ENCODE measurements around the gene BBS2.

Gene BBS2, protein sequence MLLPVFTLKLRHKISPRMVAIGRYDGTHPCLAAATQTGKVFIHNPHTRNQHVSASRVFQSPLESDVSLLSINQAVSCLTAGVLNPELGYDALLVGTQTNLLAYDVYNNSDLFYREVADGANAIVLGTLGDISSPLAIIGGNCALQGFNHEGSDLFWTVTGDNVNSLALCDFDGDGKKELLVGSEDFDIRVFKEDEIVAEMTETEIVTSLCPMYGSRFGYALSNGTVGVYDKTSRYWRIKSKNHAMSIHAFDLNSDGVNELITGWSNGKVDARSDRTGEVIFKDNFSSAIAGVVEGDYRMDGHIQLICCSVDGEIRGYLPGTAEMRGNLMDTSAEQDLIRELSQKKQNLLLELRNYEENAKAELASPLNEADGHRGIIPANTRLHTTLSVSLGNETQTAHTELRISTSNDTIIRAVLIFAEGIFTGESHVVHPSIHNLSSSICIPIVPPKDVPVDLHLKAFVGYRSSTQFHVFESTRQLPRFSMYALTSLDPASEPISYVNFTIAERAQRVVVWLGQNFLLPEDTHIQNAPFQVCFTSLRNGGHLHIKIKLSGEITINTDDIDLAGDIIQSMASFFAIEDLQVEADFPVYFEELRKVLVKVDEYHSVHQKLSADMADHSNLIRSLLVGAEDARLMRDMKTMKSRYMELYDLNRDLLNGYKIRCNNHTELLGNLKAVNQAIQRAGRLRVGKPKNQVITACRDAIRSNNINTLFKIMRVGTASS

GRCh38 chr16:56519459-56520250, at the start of gene BBS2:
Gene BBS2, minus strand, starts transcription at chr16:56520024. Its CDS starts 162 bp downstream, at chr16:56519862.
- DNase-seq = peak; percentile 83

DNA sequence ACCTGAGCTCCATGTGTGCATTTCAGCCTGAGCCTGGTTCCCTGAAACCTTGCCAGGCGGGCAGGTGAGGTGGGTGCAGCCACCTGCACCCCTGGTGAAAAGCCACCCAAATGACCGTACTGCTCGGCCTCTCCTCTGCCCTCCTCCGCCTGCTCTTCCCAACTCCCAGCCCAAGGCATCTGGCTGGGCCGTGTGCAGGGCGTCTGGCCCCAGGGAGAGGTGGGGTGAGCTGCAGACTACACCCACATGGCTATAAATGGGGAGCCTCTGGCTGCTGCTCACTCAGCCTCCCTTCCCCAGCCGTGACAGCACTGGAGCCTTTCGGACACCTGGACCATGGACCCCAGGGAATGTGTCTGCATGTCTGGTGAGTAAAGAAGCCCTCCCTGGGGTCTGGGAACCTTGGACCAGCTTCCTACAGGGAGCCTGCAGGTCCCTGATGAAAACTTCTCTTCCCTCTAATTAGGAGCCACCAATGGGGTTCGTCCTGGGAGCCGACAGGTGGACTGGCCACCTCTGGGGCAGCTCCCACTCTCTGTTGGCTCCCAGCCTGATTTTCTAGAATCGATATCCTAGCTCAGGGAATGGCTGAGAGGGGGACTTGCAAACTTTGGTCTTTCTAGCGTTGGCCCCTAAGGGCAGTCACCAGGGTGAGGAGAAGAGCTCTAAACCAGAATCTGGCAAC, 45.1 kb upstream of the BBS2 start, which contains the start of gene MT4:
TSS of gene MT4 (plus strand) at position 281 of the 685 bp plus-strand sequence. CDS start at position 337, 56 bp downstream.
- no peak for DNase-seq

- DNase-seq = no peak
These were observed 41.3 kb upstream of the BBS2 start for GRCh38 chr16:56561126-56561525.

DNA sequence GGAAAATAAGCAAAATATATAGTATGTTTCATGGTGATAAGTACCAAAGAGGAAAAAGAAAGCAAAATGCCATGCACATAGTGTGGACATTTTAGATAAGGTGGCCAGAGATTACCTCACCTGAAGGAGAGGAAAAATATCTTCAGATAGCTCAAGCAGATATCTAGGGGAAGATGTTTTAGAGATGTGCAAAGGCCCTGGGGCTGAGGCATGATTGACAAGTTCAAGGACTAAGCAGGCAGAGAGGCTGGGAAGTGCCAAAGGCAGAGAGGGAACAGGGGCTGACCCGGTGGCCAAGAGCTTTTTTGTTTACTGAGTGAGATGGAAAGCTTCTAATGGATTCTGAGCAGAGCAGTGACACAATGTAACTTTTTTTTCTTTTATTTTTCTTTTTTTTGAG, 40.6 kb upstream of the BBS2 start:
- no peak for DNase-seq

GRCh38 chr16:56559109-56559508, 39.3 kb upstream of the BBS2 start:
- no peak for DNase-seq

- peak; percentile 81 for DNase-seq
These were observed 38.4 kb upstream of the BBS2 start for GRCh38 chr16:56558024-56558747.

DNA sequence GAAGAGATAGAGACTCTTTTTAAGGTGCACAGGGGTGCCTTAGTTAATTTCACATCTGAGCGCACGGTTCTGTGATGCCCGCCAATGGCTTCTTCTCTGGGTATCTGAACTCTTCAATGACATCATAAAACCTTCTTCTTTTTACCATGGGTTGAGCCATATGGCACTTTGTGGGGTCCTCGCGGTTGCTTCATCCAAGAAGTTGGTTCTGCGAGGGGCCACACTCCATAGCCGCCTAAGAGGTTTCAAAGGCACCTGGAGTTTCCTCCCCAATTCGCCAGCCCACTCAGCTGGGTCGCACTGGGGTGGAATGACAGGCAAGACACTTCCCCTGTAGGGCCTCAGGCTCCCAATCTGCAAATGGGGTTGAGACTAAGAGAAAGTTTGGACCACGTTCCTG, 34.6 kb upstream of the BBS2 start:
- no peak for DNase-seq

DNA sequence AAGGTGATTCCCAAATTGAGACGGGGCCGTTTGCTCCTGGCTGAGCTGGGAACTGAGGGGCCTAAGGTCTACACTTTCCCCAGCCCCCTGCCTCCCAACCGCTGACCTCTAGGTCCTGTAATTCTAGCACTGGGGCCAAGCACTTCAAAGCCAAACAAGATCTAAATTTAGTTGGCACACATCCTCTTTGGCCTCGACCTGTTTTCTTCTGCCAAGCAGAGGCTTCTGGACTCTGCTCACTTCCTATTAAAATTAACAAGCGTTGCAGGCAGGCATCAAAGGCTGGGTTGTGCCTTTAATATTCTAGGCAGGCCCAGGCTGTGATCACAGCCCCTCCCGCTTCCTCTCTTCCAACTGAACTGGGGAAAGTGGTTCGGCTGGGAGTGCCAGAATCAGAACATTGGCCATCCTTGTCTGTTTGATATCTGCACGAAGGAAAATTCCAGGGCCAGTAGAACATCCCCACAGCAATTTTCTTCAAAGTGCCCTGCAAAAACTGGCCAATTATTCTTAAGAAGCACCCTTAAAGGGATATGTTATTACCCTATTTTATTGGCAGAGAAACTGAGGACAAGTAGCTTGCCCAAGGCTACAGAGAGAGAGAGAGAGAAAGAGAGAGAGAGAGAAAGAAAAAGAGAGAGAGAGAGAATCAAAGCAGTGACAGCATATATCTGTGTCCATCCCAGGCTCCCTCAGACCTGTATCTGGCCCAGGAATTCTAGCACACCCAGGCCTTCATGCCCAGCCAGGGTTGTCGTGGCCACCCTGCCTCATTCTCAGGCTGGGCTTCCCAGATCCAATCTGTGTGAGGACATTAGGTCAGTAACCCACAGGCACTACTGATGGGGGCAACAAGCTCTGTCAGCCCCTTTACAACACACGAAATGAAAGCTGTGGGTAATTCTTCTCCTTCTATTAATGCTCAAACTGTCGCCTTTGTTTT, 32.2 kb upstream of the BBS2 start:
- DNase-seq = no peak

DNA sequence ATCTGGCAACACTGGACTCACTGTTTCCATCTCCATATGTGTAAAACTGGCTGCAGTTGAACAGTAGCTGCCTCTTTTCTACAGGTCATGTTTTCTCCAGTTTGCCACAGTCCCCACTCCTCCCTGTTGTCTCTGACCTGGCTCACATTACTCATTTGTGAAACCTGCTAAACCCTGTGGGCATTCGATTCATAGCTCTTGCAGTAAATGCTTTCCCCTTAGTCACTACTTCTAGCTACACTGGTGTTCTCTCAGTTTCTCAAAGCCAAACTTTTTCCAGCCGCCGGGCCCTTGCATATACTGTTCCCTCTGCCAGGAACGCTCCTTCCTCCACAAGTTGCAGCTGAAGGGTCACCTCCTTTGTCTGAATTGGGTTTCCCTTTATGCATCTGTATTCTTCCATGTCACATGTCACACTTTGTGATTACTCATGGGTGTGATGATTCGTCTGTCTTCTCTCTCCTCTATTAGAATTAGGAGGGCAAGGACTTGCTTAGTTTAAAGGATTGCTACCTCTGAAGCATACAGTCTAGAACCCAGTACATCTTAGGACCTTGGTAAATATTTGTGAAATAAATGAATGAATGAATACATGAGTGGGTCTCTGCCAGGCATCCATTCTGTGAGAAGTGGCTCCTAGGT, 30.0 kb upstream of the BBS2 start:
- peak; percentile 10 for DNase-seq

GRCh38 chr16:56549161-56549560, 29.3 kb upstream of the BBS2 start:
- DNase-seq = no peak

DNA sequence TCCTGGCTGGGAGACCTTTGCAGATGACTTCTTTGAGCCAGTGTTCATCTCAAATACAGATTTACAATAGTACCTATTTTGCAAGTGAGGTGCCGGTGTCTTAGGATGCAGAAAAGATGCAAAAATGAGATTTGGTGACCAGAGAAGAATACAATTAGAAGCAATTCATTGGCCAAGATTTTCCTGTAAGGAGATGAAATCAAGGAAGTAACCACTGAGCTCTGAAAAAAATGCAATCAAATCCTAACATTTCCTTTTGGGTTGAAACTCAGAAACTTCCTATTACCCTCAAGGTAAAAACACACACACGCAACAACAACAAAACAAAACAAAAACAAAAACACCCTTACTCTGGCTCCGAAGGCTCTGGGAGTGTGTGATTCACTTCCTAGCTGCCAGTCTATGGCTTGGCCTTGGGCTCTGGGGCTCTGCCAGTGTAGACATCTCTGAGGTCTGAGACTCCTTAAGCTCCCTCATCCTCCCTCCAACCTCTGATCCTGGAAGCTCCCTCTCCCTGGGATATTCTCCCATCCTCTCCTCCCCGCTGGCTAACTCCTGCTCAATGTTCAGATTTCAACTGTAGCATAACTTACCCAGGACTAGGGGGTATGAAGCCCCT, 28.2 kb upstream of the BBS2 start:
- DNase-seq = no peak

DNA sequence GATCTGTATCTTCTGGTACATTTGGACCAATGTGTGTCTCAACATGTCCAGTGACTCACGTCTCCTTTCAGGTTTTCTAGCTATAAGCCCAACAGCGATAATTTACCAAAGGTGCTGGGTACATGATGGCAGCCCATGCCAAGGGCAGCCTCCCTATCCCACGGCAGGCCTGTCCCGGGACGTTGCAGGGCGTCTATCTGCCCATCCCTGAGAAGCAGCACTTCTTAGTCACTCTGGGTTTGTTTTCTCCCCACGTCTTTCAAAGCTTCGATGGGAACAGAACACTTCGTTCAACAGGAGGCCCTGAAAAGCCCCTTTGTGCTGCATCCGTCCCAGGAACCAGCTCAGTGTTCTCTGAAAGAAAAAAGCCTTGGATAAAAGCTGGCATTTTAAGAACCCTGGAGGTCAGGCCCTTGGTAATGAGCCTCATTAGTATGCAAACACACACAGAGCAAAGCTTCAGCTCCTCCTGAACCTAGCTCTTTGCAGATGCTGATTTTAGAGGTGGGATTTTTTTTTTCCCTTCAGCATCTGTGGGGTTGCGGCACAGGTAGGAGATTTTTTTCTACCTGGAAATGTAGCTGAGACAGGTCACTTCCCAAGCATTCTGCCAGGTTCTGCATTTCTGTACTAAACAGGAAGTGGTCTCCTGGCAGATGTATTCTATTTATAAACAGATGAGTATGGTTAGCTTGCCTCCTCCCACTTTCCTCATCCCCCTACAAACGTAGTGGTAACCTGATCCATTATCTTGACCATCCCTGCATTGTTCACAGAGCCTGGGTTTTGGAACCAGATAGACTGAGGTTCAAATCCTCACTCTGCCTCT, 27.5 kb upstream of the BBS2 start:
- DNase-seq = peak; percentile 67

DNA sequence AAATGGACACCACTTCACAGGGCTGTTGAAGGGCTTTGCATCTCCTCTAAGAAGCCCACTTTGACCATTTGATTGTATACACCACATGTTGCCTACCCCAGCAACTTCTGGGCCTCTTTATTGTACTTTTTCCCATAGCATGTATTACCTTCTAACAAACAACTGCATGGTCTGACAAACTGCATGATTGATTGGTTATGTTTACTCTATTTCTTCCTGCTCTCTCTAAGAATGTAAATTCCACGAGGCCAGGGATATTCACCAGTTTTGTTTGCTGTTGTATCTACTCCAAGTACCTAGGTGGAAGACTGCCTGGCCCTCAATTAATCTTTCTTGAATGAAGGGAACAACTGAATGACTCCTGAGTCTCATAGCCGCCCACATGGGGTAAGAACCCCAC, 22.2 kb upstream of the BBS2 start:
- no peak for DNase-seq

GRCh38 chr16:56539656-56540055, 19.8 kb upstream of the BBS2 start:
- no peak for DNase-seq

GRCh38 chr16:56538331-56538730, 18.5 kb upstream of the BBS2 start:
- DNase-seq = no peak

DNA sequence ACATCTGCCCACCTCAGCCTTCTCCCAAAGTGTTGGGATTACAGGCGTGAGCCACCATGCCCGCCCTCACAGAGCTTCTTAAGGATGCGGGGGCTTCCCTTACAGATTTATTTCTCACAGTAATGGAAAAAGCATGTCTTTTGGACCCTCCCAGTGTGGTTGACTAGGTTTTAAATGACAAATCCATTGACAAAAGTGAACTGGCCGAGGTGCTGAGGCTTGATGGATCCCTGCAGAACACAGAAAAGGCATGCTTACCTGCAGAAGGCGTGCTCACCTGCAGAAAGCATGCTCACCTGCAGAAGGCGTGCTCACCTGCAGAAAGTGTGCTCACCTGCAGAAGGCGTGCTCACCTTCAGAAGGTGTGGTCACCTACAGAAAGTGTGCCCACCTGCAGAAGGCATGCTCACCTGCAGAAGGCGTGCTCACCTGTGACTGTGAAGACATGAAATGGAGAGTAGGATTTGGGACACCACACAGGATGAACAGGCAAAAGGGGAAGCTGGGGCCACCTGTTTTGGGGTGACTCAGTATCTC, 15.1 kb upstream of the BBS2 start:
- DNase-seq = no peak

DNA sequence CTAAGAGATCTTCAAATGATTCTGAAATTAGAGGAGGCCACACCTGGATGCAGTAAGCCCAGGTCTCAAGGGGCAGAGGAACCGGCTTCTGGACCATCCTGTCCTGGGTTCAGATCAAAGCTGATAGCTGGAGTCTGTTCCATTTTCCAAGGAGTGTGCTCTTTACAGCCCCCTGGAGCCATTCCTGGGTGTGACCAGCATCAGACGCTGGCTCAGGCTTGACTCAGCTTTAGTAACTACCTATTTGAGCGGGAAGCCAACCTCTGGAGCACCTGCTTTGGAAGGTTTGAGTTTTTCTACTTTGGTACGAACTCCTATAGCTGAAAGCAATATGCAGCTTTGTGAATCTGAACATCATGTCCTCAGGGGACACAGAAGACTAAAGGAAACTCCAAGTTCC, 12.9 kb upstream of the BBS2 start:
- no peak for DNase-seq

DNA sequence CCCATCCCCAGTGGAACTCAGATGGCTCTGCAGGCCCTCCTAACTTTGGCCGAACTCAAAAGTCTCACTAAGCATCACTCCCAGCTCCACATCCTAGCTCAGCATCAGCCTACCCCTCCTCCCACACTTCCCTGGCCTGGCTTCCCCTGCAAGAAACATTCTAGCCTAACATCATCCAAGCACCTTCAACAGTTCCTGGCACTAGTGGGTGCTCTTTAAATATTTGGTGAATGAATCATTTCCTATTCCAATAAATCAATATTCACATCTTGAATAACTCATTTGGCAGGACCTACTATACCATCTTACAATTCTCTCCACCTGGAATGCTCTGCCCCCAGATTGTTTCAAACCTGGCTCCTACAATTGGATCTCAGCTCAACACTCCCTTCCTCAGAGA, 11.0 kb upstream of the BBS2 start:
- DNase-seq = peak; percentile 42

- DNase-seq = peak; percentile 87
These were observed 5.4 kb upstream of the BBS2 start for GRCh38 chr16:56525236-56525635.
